PFSK-1 (cell line): Measurements from ENCODE around the gene SEMA3D.

Experiments used
- POLR2AphosphoS5 ChIP-seq: IDR thresholded peaks from 2 replicates; pipeline ENCODE4 v1.6.1; 2012; ENCODE audit warnings: low read depth, mild to moderate bottlenecking, control low read depth, low read length, moderate library complexity
- SIN3A ChIP-seq: IDR thresholded peaks from 2 replicates; pipeline ENCODE4 v1.6.1; 2012; ENCODE audit warnings: mild to moderate bottlenecking, low read length, moderate library complexity, borderline replicate concordance; ENCODE audit not compliant: insufficient read depth
- TAF1 ChIP-seq: IDR thresholded peaks from 2 replicates; pipeline ENCODE4 v1.6.1; 2012; ENCODE audit warnings: low read length, control low read depth, borderline replicate concordance; ENCODE audit not compliant: insufficient read depth
- TF ChIP-seq, protein P1 (sequence below), 2 experiments: IDR thresholded peaks; 2 replicates each; pipeline versions ENCODE4 v1.6.1 to v1.8.0; 2011 to 2012; ENCODE audit warnings: low read depth in 2 of 2, low read length in 2 of 2, control low read depth in 1 of 2, inconsistent platforms in 1 of 2, mild to moderate bottlenecking in 1 of 2, moderate library complexity in 1 of 2; ENCODE audit not compliant: insufficient read depth in 1 of 2

DNA sequence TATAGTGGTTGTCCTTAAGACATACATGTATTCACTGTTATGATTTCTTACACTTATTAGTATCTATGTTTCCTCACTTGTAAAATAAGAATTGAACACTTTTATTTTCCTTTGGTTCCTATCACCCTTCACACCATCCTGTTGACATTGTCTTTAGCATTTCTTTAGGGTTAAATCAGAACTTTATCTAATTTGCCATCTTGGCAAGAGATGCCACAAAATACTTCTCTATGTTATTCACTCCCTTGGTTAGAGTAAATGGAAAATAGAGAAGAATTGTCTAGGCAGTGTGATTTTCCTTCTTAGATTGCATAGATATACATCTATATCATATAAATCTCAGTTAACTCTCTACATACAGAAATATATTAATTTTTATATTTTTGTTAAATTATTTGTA, 204.7 kb downstream of the SEMA3D start:
- TF ChIP-seq, protein P1, sequence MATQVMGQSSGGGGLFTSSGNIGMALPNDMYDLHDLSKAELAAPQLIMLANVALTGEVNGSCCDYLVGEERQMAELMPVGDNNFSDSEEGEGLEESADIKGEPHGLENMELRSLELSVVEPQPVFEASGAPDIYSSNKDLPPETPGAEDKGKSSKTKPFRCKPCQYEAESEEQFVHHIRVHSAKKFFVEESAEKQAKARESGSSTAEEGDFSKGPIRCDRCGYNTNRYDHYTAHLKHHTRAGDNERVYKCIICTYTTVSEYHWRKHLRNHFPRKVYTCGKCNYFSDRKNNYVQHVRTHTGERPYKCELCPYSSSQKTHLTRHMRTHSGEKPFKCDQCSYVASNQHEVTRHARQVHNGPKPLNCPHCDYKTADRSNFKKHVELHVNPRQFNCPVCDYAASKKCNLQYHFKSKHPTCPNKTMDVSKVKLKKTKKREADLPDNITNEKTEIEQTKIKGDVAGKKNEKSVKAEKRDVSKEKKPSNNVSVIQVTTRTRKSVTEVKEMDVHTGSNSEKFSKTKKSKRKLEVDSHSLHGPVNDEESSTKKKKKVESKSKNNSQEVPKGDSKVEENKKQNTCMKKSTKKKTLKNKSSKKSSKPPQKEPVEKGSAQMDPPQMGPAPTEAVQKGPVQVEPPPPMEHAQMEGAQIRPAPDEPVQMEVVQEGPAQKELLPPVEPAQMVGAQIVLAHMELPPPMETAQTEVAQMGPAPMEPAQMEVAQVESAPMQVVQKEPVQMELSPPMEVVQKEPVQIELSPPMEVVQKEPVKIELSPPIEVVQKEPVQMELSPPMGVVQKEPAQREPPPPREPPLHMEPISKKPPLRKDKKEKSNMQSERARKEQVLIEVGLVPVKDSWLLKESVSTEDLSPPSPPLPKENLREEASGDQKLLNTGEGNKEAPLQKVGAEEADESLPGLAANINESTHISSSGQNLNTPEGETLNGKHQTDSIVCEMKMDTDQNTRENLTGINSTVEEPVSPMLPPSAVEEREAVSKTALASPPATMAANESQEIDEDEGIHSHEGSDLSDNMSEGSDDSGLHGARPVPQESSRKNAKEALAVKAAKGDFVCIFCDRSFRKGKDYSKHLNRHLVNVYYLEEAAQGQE (IDR thresholded peaks at IDR 0.05; ENCODE audit: insufficient read depth in 1 of 2, low read depth in 2 of 2, low read length in 2 of 2) = no peak
- TF ChIP-seq SIN3A (no peak), TAF1 (no peak), POLR2AphosphoS5 (no peak)
